ENCODE data around the gene NCKAP1. TPM values are rescaled to one million over a fixed set of nuclear protein-coding genes. Genes with fewer than 3 reads are reported as not detected.

Gene NCKAP1
- total RNA-seq, 1 donor from 2014 or later = 111 TPM

- H3K9me3 Mint-ChIP-seq (ENCODE audit: low read depth) = peaks cover 3% of the 10 kb centered on the region
- H3K27me3 Mint-ChIP-seq = no peaks in the 10 kb centered on the region
- peaks cover 41% of the 10 kb centered on the region for H3K36me3 Mint-ChIP-seq (ENCODE audit: insufficient read depth)
- TF ChIP-seq CTCF (IDR thresholded peaks at IDR 0.05; ENCODE audit: unreplicated experiment) = no peak
- DNase-seq (ENCODE audit: low spot score, unreplicated experiment) = no peak
- peaks cover 4% of the 10 kb centered on the region for H3K4me1 Mint-ChIP-seq (ENCODE audit: low read depth)
- no peak overlapping the region for H3K4me3 Mint-ChIP-seq (ENCODE audit: low read depth)
- H3K27ac Mint-ChIP-seq = no peak overlapping the region
Measured at GRCh38 chr2:182911813-182912517, 126.3 kb downstream of the NCKAP1 start.

GRCh38 chr2:182910965-182911364 lies 127.3 kb downstream of the NCKAP1 start:
- DNase-seq (ENCODE audit: low spot score, unreplicated experiment) = no peak
- no peak overlapping the region for H3K4me3 Mint-ChIP-seq (ENCODE audit: low read depth)
- H3K27ac Mint-ChIP-seq = no peak overlapping the region
- no peak for TF ChIP-seq CTCF (IDR thresholded peaks at IDR 0.05; ENCODE audit: unreplicated experiment)
- H3K27me3 Mint-ChIP-seq = no peaks in the 10 kb centered on the region
- peaks cover 35% of the 10 kb centered on the region for H3K36me3 Mint-ChIP-seq (ENCODE audit: insufficient read depth)
- H3K4me1 Mint-ChIP-seq (ENCODE audit: low read depth) = peaks cover 4% of the 10 kb centered on the region
- H3K9me3 Mint-ChIP-seq (ENCODE audit: low read depth) = peaks cover 3% of the 10 kb centered on the region

GRCh38 chr2:182907081-182907830 lies 131.0 kb downstream of the NCKAP1 start:
- no peak overlapping the region for H3K27ac Mint-ChIP-seq
- H3K9me3 Mint-ChIP-seq (ENCODE audit: low read depth) = peaks cover 3% of the 10 kb centered on the region
- peaks cover 3% of the 10 kb centered on the region for H3K4me1 Mint-ChIP-seq (ENCODE audit: low read depth)
- H3K4me3 Mint-ChIP-seq (ENCODE audit: low read depth) = no peak overlapping the region
- H3K36me3 Mint-ChIP-seq (ENCODE audit: insufficient read depth) = peaks cover 20% of the 10 kb centered on the region
- H3K27me3 Mint-ChIP-seq = no peaks in the 10 kb centered on the region
- no peak for DNase-seq (ENCODE audit: low spot score, unreplicated experiment)
- no peak for TF ChIP-seq CTCF (IDR thresholded peaks at IDR 0.05; ENCODE audit: unreplicated experiment)

GRCh38 chr2:182906454-182906853 lies 131.8 kb downstream of the NCKAP1 start:
- no peaks in the 10 kb centered on the region for H3K27me3 Mint-ChIP-seq

More at GRCh38 chr2:182906454-182906853, 131.8 kb downstream of the NCKAP1 start:
- Mint-ChIP-seq H3K36me3 (ENCODE audit: insufficient read depth) (peaks cover 19% of the 10 kb centered on the region), H3K9me3 (ENCODE audit: low read depth) (peaks cover 3% of the 10 kb centered on the region), H3K4me1 (ENCODE audit: low read depth) (peaks cover 3% of the 10 kb centered on the region), H3K27ac (no peak overlapping the region), H3K4me3 (ENCODE audit: low read depth) (no peak overlapping the region)
- DNase-seq (ENCODE audit: low spot score, unreplicated experiment) = no peak
- TF ChIP-seq CTCF (IDR thresholded peaks at IDR 0.05; ENCODE audit: unreplicated experiment) = no peak

All from progenitor cell of endocrine pancreas (in vitro differentiated cells).